Memory B cell (primary cell): ENCODE results near the gene AMOTL2.
A peak's percentile ranks its signal among the peaks of the same experiment; 100 is the strongest.

Experiments
- ATAC-seq: fragments of 150-1000 bp; cut with Tn5 transposase; 2 replicates; pipeline ENCODE4 v1.10.0; 2021; ENCODE audit warnings: low read depth, mild to moderate bottlenecking, moderate library complexity
- DNase-seq, 2 donors: peaks; one replicate each; pipeline ENCODE4 v3.0.0; 2022; ENCODE audit warnings: low spot score in 2 of 2
- H3K27ac Mint-ChIP-seq: one replicate; pipeline ENCODE4 v1.8.0; 2022; ENCODE audit warnings: mild to moderate bottlenecking, moderate library complexity, mixed read lengths
- H3K27me3 Mint-ChIP-seq: one replicate; pipeline ENCODE4 v1.8.0; 2022; ENCODE audit warnings: mixed read lengths
- H3K36me3 Mint-ChIP-seq: one replicate; pipeline ENCODE4 v1.8.0; 2022; ENCODE audit warnings: mild to moderate bottlenecking, mixed read lengths
- H3K4me1 Mint-ChIP-seq: one replicate; pipeline ENCODE4 v1.8.0; 2022; ENCODE audit warnings: mixed read lengths
- H3K4me3 Mint-ChIP-seq: one replicate; pipeline ENCODE4 v1.8.0; 2022; ENCODE audit warnings: mild to moderate bottlenecking, moderate library complexity, mixed read lengths
- H3K9me3 Mint-ChIP-seq: one replicate; pipeline ENCODE4 v1.8.0; 2022; ENCODE audit warnings: mixed read lengths

Gene AMOTL2

DNA sequence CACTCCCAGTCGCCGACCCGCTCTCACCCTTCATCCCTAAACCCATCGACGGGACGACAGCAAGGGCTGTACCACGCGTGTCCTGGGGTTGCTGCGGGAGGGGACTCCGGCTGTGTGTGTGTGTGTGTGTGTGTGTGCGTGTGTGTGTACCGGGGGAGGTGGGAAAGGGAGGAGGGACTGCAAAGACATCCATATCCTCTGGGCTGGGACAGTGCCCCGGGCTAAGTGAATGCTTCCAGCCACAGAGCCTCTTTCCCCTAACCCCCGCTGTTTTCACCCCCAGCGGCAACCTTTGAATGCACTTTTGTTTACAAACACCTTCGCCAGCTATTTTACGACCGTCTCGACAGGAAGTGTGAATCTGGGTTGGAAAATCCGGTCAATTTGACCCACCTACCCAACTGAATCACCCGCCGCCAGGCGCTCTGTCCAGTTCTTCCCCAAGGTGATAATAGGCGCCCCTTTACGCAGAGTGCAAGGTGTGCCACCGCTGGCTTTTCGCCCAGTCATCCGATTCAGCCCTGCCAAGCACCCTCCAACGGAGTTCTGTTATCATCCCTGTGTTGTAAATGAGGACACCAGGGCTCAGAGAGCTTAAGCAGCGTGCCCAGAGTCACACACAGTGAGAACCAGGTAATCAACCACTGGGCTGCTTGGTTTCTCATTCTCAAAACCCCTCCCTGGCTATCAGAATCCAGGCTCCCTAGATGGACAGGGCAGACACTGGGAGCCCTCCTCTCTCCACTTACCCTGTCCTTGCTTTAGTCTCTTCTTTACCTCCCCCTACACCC lies 739 bp upstream of the AMOTL2 start:
- H3K4me1 Mint-ChIP-seq = peaks cover 9% of the 10 kb centered on the region
- H3K36me3 Mint-ChIP-seq = no peaks in the 10 kb centered on the region
- no peak overlapping the region for H3K27ac Mint-ChIP-seq
- peaks cover 3% of the 10 kb centered on the region for H3K9me3 Mint-ChIP-seq
- H3K4me3 Mint-ChIP-seq = peak overlapping the region; percentile 58
- ATAC-seq (no peak), DNase-seq (no peak)
- H3K27me3 Mint-ChIP-seq = peaks cover 31% of the 10 kb centered on the region

DNA sequence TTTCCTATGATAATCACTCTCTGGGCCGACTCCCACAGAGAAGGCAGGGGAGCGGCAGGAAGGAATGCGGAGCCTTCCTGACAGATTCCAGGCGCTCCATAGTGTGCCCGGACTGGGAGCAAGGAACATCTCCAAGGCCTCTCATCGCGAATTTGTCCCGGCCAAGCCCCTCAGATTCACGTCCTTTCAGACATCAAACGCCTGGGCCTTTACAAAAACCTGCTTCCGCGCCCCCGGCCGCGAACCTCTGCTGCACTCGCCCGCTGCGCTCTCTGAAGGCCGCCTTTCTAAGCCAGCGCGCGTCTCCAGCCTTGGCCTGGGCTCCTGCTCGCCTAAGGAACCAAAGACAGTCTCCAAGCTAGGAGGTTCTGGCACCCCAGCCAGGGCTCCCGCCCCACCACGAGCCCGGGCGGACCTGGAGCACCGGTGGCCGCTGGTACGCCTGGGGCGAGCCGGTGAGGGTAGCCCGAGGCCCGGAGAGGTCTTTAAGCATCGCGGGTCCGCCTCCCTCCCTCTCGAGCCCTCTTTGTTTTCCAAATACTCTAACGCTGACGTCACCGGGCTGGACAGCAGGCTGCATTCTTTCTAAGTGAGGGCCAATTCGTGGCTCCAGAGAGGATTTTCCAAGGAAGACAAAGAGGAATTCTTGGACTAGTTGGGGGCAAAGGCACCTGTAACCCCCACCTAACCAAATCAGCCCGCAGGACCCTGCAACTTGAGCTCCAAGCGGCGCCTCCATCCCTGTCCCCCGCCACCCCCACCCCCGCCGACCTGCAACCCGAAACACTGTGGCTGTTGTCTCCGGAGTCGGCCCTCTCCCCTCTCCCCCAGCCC lies 759 bp downstream of the AMOTL2 start:
- Mint-ChIP-seq H3K36me3 (no peaks in the 10 kb centered on the region), H3K27ac (no peak overlapping the region), H3K4me3 (peak overlapping the region; percentile 15), H3K27me3 (peaks cover 31% of the 10 kb centered on the region), H3K4me1 (peaks cover 9% of the 10 kb centered on the region), H3K9me3 (no peaks in the 10 kb centered on the region)
- DNase-seq = no peak
- no peak for ATAC-seq

DNA sequence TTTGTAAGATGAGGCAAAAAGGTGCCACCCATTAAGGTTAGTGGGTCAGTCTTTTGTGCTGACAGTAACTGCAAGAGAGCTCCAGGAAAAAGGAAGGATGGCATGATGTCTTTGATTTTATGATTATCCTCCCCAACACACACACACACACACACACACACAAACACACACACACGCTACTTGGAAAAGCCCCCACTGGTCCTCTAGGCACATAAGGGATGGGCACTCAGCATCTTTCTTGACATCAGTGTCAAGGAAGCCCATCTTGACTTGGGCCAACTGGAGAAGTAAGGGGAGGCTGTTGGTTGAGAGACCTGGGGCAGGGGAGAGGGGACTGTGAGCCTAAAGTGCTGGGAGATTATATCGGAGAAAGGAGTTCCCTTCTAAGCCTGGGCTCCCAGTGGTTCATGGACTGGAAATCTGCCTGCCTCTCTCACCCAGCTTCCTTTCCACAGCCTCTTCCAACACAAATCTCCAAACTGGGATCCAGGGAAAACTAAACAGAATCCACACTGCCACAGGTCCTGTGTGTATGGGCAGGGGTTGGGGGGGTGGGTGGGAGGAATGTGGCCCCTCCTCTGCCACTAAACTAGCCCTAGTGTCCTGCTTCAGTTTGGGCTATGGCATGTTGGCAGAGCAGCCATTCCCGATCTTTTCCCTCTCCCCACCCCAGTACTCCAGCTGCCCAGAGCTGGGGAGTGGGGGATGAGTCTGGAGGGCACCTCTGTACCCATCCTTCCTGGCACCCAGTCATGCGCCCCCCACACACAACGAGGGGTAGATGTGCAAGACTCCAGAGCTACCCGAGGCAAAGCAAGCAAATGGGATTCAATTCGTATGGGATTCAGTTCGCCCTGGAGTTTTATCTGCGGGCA lies 1.6 kb downstream of the AMOTL2 start:
- DNase-seq (no peak), ATAC-seq (no peak)
- H3K27ac Mint-ChIP-seq = no peak overlapping the region
- H3K9me3 Mint-ChIP-seq = no peaks in the 10 kb centered on the region
- peaks cover 27% of the 10 kb centered on the region for H3K27me3 Mint-ChIP-seq
- peaks cover 9% of the 10 kb centered on the region for H3K4me1 Mint-ChIP-seq
- H3K4me3 Mint-ChIP-seq = no peak overlapping the region
- no peaks in the 10 kb centered on the region for H3K36me3 Mint-ChIP-seq

DNA sequence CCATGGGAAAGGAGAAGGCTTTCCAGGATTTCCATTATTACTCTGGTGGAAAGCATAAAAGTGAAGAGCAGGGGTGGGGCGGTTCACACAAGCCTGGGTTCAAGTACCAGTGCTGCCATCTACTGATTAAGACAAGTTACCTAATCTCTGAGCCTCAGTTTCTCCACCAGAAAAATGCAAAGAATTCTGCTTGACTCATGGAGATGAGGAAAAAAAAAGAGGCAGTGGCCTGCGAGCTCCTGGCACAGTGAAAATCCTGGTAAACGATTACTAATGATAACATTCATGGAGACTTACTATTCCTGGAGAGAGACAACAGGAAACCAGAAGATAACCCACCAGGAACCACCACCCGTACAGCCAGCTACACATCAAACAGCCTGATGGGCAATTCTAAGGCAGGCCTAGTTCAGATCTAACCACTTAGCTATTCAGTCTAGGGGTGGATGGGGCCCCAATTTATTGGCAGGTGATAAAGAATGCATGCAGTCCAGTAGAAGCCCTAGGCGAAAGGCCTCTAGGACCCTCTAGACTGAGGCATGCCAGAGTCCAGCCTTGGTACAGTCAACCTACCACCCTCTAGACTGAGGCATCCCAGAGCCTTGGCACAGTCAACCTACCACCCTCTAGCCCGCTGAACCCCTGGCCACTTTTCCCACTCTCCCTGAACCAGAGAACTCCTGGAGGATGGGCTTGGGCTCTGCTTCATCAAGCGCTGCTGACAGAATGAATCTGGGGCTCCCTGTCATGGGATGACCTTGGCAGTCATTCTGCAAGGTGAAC lies 2.5 kb downstream of the AMOTL2 start:
- Mint-ChIP-seq H3K27me3 (peaks cover 25% of the 10 kb centered on the region), H3K27ac (no peak overlapping the region), H3K4me3 (no peak overlapping the region), H3K9me3 (no peaks in the 10 kb centered on the region), H3K4me1 (peaks cover 9% of the 10 kb centered on the region), H3K36me3 (no peaks in the 10 kb centered on the region)
- no peak for DNase-seq
- no peak for ATAC-seq

DNA sequence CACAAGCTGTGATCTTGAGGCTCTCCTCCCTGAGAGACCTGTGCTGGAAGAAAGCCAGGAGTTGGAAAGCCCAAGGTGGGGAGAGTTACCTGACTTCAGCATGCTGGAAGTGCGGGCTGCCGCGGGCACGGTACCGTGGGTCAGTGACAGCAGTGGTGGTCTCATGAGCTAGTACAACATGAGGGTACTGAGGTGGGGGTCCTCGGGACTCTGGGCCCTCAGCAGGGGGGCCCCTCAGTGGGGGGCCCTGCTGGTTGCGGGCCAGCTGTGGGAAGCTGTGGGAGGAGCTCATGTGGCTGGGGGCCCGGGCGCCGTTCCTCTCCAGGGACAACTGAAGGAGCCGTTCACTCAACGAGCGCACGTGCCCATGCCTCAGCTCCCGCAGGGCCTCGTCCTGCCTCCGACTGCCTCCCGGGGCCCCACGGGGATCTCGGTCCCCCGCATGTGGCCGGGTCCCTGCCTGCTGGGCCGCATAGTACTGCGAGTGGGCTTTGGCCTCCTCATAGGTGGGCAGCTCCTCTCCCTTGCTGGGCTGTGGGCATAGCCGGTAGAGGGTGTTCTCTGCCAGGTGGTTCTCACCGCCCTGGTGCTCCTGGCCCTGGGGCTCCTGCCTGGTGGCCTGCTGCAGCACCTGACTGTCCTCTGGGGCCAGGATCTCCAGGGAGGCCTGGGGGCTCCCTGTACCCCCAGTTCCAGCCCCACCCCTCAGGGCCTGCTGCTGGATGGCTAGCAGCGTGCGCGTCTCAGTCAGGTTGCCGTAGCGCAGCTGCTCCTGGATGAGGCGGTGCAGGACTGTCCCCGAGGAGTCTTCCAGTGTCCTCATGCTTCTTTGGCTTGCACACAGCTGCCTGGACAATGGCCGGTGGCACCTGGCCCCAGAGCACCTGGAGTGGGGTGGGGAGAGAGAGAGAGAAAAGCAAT lies 3.4 kb downstream of the AMOTL2 start:
- peaks cover 20% of the 10 kb centered on the region for H3K27me3 Mint-ChIP-seq
- H3K27ac Mint-ChIP-seq = no peak overlapping the region
- ATAC-seq (no peak), DNase-seq (no peak)
- no peaks in the 10 kb centered on the region for H3K36me3 Mint-ChIP-seq
- H3K9me3 Mint-ChIP-seq = no peaks in the 10 kb centered on the region
- H3K4me1 Mint-ChIP-seq = peaks cover 9% of the 10 kb centered on the region
- no peak overlapping the region for H3K4me3 Mint-ChIP-seq

DNA sequence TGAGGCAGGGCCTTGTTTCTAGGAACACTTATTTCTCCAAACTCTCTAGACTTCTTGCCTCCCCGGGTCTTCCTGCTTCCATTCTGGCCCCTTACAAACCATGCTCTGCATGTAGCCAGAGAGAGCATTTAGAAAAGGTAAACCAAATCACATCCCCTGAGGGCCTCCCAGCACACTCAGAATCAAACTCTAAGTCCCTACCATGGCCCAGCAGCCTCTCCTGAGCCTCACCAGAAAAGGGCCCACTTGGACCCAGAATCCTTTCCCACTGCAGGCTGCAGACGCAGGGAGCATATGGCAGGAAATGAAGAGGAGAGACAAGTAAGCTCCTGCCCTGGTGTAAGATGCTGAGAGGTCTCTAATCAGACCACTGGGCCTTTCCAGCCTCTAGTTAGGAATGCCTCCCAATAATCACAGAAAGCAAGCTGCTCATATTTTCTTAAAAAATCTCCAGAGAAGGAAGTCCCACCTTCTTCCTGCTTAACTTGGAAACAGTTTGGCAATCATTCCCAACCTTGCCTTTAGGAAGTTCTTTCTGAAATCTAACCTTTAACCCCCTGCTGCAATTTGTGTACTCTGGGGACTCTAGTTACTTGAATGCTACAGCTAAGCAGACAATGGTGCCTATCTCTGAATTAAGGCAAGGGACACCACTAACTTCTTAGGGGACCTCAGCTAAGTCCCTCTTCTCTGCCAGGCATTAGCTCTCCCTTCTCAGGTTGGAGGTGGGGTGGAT lies 4.2 kb downstream of the AMOTL2 start:
- ATAC-seq (no peak), DNase-seq (no peak)
- Mint-ChIP-seq H3K27me3 (peaks cover 17% of the 10 kb centered on the region), H3K4me3 (no peak overlapping the region), H3K27ac (no peak overlapping the region), H3K36me3 (no peaks in the 10 kb centered on the region), H3K4me1 (peaks cover 8% of the 10 kb centered on the region), H3K9me3 (no peaks in the 10 kb centered on the region)

DNA sequence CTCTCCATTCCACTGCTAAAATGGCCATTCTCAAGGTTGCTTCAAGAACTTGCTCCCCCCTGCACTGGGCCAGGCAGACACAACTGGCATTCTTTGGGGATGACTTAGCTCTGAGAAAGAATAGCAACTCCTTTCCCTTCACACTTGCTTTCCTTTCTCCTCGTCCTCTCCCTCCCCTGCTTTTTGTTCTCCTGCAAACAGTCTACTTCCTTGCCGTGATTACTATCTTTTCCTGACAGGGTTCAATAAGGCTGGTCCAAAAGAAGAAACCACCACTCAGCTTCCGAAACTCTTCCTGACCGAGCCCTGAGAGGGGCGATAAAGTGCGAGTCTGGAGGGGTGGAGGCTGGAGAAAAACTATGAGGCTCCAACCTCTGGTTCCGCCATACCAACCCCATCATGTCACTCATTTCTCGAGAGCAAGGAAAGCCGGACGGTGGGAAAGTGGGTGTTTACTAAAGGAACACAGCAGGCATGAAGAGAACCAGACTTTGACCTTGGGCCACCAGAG lies 5.0 kb downstream of the AMOTL2 start:
- Mint-ChIP-seq H3K27me3 (peaks cover 19% of the 10 kb centered on the region), H3K9me3 (no peaks in the 10 kb centered on the region), H3K4me1 (peaks cover 10% of the 10 kb centered on the region), H3K4me3 (no peak overlapping the region), H3K27ac (no peak overlapping the region), H3K36me3 (no peaks in the 10 kb centered on the region)
- ATAC-seq (no peak), DNase-seq (no peak)

DNA sequence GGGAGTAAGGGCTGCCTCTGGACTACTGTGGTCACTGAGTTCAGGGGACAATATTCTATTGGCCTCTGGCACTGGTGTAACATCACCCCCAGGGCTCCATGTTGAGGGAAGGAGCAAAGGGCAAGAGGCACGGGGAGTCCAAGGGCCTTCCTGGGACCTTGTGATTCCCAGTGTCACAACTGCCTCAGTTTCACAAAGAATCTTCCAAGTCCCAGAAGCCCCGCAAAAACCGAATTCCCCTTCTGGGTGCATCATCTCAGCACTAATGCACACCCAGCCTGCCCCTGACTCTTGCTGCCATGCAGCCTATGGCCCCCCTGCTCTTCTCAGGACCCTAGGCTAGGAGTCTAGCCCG lies 5.5 kb downstream of the AMOTL2 start:
- Mint-ChIP-seq H3K36me3 (no peaks in the 10 kb centered on the region), H3K9me3 (no peaks in the 10 kb centered on the region), H3K4me1 (peaks cover 11% of the 10 kb centered on the region), H3K27ac (no peak overlapping the region), H3K4me3 (no peak overlapping the region), H3K27me3 (peaks cover 19% of the 10 kb centered on the region)
- DNase-seq = no peak
- no peak for ATAC-seq

DNA sequence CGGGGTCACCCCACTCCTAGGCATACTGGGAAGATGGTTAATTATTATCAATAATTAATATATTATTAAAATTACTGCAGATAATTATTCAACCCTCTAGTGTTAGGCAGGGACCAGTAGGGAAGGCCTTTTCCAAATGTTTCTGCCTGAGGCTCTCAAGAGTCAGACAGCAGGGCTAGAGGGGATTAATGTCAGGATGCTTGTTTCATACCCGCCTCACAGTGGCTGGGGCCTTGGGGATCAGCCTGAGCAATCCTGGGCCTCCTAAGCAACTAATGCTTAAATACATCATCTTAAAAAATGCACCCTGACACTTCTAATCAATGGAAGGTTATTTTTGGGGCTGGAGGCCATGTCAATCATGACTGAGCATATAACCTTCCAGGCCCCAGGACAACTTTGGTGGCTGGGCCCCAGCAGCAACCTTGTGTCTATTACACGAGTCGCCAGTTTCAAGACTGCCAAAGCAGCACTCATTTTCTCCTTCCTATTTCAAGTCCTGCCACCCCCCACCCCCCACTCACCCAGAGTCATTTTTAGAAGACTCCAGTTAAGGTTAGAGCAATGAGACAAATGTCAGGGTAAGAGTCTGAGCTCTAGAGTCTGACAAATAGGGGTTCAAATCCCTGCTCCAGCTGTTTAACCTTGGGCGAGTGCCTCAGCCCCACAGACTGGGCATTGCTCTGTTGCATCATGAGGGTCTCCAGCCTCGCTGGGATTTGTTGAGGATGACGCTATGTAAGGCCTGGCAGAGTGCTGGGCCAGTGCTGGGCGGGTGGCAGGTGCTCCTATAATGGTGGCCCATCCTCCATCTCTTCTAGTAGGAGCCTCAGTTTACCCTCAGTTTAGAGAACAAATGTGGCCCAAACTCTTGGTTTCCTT lies 6.1 kb downstream of the AMOTL2 start:
- Mint-ChIP-seq H3K36me3 (no peaks in the 10 kb centered on the region), H3K9me3 (no peaks in the 10 kb centered on the region), H3K4me1 (peaks cover 11% of the 10 kb centered on the region), H3K4me3 (no peak overlapping the region), H3K27ac (no peak overlapping the region), H3K27me3 (peaks cover 22% of the 10 kb centered on the region)
- ATAC-seq (no peak), DNase-seq (no peak)

DNA sequence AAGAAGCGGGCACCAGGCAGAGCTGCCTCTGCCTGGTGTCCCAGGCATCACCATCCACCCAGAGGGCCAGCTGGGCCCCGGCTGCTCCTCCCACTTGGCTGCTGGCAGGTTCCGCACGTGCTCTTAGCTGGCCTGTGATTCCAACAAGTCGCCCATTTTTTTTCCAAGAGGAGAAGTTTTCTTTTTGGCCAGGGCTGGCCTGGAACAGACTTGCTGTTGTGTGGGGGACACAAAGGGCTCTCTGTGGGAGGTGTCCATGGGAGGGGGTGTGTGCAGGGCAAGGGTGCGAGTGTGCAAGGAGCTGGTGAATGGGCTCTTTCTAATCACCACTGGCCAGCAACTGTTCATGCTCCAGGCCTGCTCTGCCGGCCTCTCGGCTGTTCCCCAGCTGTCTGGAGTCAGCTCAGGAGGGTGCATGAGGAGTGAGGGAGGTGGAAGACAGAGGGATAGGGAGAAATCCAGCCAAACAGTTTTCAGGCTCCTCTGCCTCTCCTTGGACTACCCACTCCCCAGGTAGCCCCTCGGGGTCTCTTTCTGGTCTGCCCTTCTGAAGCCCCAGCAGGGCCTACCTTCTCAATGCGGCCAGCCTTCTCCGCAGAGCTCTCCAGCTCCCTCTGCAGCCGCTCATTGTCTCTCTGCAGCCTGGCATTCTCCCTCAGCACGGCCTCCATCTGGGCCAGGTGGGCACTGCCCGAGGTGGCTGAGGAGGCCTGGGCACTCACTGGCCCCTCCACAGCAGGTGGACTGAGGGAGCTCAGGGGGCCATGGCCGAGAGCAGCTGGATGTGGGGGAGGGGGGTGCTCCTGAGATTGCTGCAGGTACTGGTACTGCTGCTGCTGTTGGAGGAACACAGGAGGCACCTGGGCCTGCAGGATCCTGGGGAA lies 7.1 kb downstream of the AMOTL2 start:
- Mint-ChIP-seq H3K36me3 (no peaks in the 10 kb centered on the region), H3K4me1 (peaks cover 11% of the 10 kb centered on the region), H3K9me3 (no peaks in the 10 kb centered on the region), H3K27me3 (peaks cover 18% of the 10 kb centered on the region), H3K27ac (no peak overlapping the region), H3K4me3 (no peak overlapping the region)
- no peak for DNase-seq
- no peak for ATAC-seq
